Activated CD8-positive, alpha-beta memory T cell treated with anti-CD3 and anti-CD28 coated beads, Interleukin-2, amount 10 ng/mL, durations not matched to agents 7 days and 5 days (primary cell): ENCODE data around the gene CLCN5. TPM values are rescaled to one million over a fixed set of nuclear protein-coding genes. Genes with fewer than 3 reads are reported as not detected.
"Not testable (repeated sequence)": the region's sequence is repeated elsewhere in the genome, so short reads cannot be mapped to it uniquely, and the experiment has no call there.

Experiments
- ATAC-seq: fragments of 150-1000 bp; cut with Tn5 transposase; one replicate; pipeline ENCODE4 v1.10.0; 2021; ENCODE audit warnings: moderate library complexity
- CTCF ChIA-PET: fragments of 350-600 bp; sonication (Branson Sonifier 250); formaldehyde crosslinking; loops from one replicate; lab custom pipeline; 2021; ENCODE audit warnings: antibody characterized with exemption; lab: Charles Lee
- DNase-seq: peaks from one replicate; pipeline ENCODE4 v3.0.0-alpha.2; 2020
- H3K27ac Mint-ChIP-seq: one replicate; pipeline ENCODE4 v1.8.0; 2021; ENCODE audit warnings: mild to moderate bottlenecking, mixed read lengths
- H3K27me3 Mint-ChIP-seq: one replicate; pipeline ENCODE4 v1.8.0; 2021; ENCODE audit warnings: mixed read lengths
- H3K36me3 Mint-ChIP-seq: one replicate; pipeline ENCODE4 v1.8.0; 2021; ENCODE audit warnings: mild to moderate bottlenecking, mixed read lengths
- H3K4me1 Mint-ChIP-seq: one replicate; pipeline ENCODE4 v1.8.0; 2021; ENCODE audit warnings: mixed read lengths
- H3K4me3 Mint-ChIP-seq: one replicate; pipeline ENCODE4 v1.8.0; 2021; ENCODE audit warnings: mild to moderate bottlenecking, moderate library complexity, mixed read lengths
- H3K9me3 Mint-ChIP-seq: one replicate; pipeline ENCODE4 v1.8.0; 2022; ENCODE audit warnings: low read depth, mixed read lengths
- total RNA-seq, 2 experiments: library from RNA; stranded (reverse); gene quantifications; one replicate each; pipeline ENCODE4 v1.2.3, GENCODE V29; 2021

CLCN5 gene
- total RNA-seq, 2 experiments from 2014 or later = 4.0 to 5.3 TPM

DNA sequence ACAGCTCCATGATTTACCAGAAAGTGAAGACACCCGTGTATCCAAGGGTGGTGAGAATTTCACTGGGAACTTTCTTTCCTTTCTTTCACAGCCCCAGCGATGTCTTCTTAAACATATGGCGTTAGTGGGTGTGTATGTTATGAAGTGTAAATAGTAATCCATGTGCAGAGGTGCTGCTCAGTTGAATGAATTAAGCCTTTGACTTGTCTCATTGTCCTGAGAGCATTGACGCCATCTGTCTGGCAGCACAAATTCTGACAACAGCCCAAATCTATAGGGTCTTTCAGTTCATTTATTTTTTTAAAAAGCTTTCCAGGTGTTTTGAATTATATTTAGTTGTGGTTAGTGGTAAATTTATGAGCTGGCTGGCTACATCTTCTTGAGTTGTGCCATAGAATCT lies 69.4 kb downstream of the CLCN5 start:
- CTCF ChIA-PET = no interaction called here
- Mint-ChIP-seq H3K36me3 (no peaks in the 10 kb centered on the region), H3K27me3 (no peaks in the 10 kb centered on the region), H3K4me1 (no peaks in the 10 kb centered on the region), H3K4me3 (no peak overlapping the region), H3K27ac (no peak overlapping the region), H3K9me3 (no peaks in the 10 kb centered on the region)
- no peak for DNase-seq
- no peak for ATAC-seq

DNA sequence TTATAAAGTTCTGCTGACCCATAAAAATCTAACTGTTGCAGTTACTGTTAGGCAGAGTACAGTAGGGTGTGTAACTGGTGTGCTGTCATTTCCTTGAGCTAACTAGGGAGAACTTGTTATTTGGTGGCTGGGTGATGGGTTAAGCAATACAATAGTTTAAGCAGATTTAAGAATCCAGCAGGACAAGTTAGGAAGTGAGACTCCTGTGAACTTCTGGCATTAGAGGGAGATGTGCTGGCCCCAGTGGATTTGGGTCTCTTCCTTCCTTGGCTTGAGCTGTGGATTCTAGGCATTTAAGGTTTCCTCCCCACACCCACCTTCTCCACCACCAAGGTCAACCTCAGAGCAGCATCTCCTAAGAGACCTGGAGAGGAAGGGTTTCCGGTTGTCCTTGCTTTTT lies 70.5 kb downstream of the CLCN5 start:
- ATAC-seq (no peak), DNase-seq (no peak)
- H3K27ac Mint-ChIP-seq = no peak overlapping the region
- no peaks in the 10 kb centered on the region for H3K4me1 Mint-ChIP-seq
- no peaks in the 10 kb centered on the region for H3K36me3 Mint-ChIP-seq
- no peaks in the 10 kb centered on the region for H3K27me3 Mint-ChIP-seq
- H3K4me3 Mint-ChIP-seq = no peak overlapping the region
- CTCF ChIA-PET = no interaction called here
- no peaks in the 10 kb centered on the region for H3K9me3 Mint-ChIP-seq

DNA sequence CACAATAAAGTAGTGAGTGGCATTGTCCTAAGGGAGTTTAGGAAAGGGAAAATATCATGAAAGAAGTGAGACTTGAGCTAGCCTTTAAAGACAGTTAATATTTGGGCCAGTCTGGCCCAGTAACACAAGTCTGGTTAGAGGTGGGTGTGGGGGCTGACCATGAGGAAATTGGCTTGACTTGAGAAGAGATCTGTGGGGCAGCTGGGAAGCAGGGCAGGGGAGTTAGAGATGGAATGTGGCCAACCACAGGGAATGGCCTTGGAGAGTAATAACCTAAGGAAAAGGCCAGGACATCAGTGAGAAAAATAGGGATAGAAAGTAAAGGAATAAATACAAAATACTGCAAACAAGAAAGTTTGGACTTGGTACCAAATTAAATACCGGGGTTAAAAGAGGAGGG lies 71.3 kb downstream of the CLCN5 start:
- H3K27ac Mint-ChIP-seq = no peak overlapping the region
- no peaks in the 10 kb centered on the region for H3K4me1 Mint-ChIP-seq
- H3K36me3 Mint-ChIP-seq = no peaks in the 10 kb centered on the region
- H3K4me3 Mint-ChIP-seq = no peak overlapping the region
- no peaks in the 10 kb centered on the region for H3K27me3 Mint-ChIP-seq
- H3K9me3 Mint-ChIP-seq = no peaks in the 10 kb centered on the region
- CTCF ChIA-PET = no interaction called here
- DNase-seq = no peak
- ATAC-seq = no peak

DNA sequence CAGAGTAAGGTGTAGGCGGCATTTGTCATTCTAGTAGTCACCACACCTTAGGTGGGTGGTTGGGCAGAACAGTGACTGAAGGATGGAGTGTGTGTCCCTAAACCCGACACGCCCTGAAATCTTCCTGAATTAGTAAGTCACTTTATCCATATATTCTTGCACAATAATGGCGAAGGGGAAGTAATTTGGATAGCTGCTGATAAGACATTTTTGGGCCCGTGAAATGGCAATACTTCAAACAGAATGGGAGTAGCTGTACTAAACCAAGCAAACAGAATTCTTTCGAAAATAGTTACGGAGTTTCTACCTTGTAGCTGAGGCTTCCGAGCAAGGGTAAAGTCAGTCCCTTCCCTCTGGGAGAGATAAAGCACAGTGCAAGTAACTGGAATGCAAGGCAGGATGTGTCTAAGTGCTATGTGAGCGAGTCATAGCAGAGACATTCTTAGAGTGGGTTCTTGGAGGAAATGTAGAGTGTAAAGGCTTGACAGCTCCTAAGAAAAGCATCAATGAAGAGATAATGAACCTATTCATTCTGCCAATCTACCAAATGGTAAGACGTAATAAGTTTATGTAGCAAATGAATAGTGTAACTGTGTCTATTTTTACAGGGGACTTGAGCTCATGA lies 72.8 kb downstream of the CLCN5 start:
- Mint-ChIP-seq H3K27ac (no peak overlapping the region), H3K36me3 (no peaks in the 10 kb centered on the region), H3K9me3 (no peaks in the 10 kb centered on the region), H3K4me3 (no peak overlapping the region), H3K4me1 (no peaks in the 10 kb centered on the region), H3K27me3 (no peaks in the 10 kb centered on the region)
- CTCF ChIA-PET = no interaction called here
- no peak for DNase-seq
- no peak for ATAC-seq

DNA sequence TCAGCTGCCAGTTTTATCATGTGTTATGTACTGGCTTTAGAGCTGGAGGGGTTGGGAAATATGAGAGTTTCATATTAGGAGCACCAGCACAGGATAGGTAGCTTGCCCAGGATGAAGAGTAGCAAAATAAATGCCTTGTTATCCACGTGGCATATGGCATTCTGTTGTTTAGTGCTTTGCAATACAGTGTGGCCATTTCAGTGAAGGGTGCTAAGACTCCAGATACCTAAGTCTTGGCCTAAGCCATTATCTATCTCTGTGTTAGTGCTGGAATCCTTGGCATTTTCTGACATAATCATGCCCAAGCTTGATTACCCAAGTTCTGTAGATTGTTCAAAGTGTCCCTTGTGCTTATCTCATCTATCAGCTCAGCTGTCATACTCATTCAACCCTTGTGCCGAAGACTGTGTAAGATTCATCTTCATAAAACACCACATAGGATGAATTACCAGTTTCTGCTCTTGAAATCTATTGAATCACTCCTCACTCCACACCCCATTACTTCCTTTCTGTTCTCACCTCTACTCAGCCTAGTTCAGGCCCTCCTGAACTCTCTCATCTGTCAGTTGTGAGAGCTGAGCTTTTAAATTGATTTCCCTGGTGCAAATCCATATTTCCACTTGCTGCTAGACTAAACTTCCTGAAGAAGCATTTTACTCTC lies 73.5 kb downstream of the CLCN5 start:
- Mint-ChIP-seq H3K4me3 (no peak overlapping the region), H3K4me1 (no peaks in the 10 kb centered on the region), H3K27ac (no peak overlapping the region), H3K36me3 (no peaks in the 10 kb centered on the region), H3K27me3 (no peaks in the 10 kb centered on the region), H3K9me3 (no peaks in the 10 kb centered on the region)
- CTCF ChIA-PET = no interaction called here
- ATAC-seq (no peak), DNase-seq (no peak)

DNA sequence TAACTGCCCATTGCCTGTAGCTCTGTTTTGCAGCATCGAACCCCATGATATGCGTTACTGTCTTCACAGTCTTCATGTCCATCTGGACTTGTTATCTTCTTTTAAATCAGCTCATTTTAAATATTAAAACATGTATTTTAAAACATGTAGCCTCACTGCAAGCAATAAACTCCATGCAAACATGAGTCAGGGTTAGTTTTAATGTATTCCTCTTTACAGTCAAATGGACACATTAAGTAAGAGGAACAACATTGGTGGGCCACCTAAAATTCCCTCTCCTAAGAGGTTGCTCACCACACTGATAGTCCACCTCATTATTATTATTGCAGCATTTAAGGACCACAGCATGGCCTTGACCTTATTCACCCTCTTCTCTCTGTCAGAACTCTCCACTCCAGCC lies 74.1 kb downstream of the CLCN5 start:
- no peaks in the 10 kb centered on the region for H3K36me3 Mint-ChIP-seq
- no peak for DNase-seq
- no peaks in the 10 kb centered on the region for H3K4me1 Mint-ChIP-seq

DNA sequence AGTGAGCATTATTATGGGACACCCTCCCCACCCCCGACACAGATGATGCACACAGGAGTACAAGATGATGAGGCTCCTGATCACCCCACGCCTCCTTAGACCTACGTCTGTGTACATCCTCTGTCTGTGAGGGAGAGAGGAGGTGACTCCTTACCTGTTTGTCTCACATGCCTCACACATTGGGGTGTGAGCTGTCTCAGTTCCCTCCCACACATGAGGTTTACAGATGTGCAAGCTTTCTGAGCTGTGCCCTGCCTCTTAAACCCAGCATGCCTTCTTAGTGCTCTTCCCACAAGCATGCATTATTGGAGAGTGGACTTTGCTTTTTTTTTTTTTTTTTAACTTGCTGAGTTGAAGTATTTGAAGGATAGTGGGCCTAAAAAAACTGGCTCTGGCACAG lies 76.7 kb downstream of the CLCN5 start:
- H3K27me3 Mint-ChIP-seq = no peaks in the 10 kb centered on the region
- H3K4me1 Mint-ChIP-seq = peaks cover 7% of the 10 kb centered on the region
- no peak overlapping the region for H3K27ac Mint-ChIP-seq
- no peaks in the 10 kb centered on the region for H3K9me3 Mint-ChIP-seq
- CTCF ChIA-PET = no interaction called here
- H3K4me3 Mint-ChIP-seq = no peak overlapping the region
- DNase-seq = no peak
- no peak for ATAC-seq
- no peaks in the 10 kb centered on the region for H3K36me3 Mint-ChIP-seq

More for the DNA sequence above, 74.1 kb downstream of the CLCN5 start:
- Mint-ChIP-seq H3K9me3 (no peaks in the 10 kb centered on the region), H3K4me3 (no peak overlapping the region), H3K27me3 (no peaks in the 10 kb centered on the region), H3K27ac (no peak overlapping the region)
- no peak for ATAC-seq
- CTCF ChIA-PET = no interaction called here

DNA sequence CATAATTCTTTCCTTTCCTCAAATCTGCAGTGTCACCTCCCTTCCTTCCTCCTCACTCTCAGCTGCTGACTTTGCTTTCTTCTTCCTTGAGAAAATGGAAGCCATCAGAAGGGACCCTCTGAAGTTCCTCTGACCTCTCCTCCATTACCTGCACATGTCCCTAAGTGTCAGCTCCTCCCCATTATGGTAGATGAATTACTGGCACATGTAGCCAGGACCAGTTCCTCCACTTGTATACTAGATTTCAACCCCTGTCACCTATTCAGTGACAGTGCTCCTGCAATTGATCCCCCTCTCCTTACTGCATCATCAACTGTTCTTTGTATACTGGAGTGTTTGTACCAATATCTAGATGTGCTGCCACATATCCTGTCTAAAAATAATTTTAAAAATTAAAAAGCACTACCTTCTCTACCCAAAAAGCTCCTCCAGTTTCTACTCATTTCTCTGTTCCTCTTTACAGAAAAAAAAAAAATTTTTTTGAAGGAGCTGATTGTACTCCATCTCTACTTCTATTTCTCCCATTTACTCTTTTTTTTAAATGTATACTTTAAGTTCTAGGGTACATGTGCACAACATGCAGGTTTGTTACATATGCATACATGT lies 78.6 kb downstream of the CLCN5 start:
- DNase-seq (no peak), ATAC-seq (no peak)
- CTCF ChIA-PET = no interaction called here
- H3K4me3 Mint-ChIP-seq = no peak overlapping the region
- H3K27ac Mint-ChIP-seq = no peak overlapping the region
- no peaks in the 10 kb centered on the region for H3K27me3 Mint-ChIP-seq
- H3K4me1 Mint-ChIP-seq = peaks cover 7% of the 10 kb centered on the region
- H3K36me3 Mint-ChIP-seq = no peaks in the 10 kb centered on the region
- H3K9me3 Mint-ChIP-seq = no peaks in the 10 kb centered on the region

DNA sequence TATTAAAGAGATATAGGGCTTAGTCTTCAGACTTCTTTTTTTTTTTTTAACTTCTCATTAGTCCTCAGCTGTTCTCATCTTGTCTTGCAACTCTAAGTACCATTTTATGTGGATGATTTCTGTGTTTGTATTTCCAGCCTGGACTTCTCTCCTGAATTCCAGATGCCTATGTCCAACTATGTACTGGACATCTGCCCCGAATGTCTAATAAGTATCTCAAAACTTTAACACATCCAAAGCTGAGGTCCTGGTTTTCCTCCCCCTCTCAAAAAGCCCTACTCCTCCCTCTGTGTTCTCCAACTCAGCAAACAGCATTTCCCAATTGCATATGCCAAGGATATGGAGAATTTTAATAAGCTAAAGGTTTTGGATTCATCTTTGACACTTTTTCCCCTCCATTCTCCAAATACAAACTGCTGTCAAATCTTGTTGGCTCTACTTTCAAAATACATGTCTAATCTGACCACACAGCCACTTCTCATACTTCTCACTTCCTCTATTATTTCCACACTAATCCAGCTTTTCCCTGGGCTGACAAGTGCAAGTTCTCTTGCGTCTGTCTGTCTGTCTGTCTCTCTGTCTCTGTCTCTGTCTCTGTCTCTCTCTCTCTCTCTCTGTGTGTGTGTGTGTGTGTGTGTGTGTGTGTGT lies 79.8 kb downstream of the CLCN5 start:
- ATAC-seq (no peak), DNase-seq (no peak)
- H3K9me3 Mint-ChIP-seq = no peaks in the 10 kb centered on the region
- H3K4me1 Mint-ChIP-seq = peaks cover 7% of the 10 kb centered on the region
- no peak overlapping the region for H3K4me3 Mint-ChIP-seq
- no peak overlapping the region for H3K27ac Mint-ChIP-seq
- no peaks in the 10 kb centered on the region for H3K36me3 Mint-ChIP-seq
- CTCF ChIA-PET = no interaction called here
- no peaks in the 10 kb centered on the region for H3K27me3 Mint-ChIP-seq

DNA sequence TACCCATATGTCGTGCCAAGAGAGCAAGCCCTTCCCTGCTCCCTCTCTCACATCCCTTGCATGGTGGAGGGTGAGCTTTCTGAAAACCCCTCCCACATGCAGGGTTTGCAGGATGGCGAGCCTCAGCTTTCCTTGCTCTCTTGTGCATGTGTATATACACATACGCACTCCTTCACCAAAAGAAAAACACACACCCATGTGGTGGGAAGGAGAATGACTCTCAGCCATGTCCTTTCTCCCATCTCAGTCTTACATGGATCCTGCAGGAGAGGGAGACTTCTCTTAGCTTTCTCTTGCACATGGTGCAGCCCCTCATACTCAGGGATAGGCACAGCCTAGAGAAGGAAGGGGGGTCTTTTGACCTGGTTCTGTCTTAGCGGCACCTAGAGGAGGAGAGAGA lies 81.1 kb downstream of the CLCN5 start:
- Mint-ChIP-seq H3K9me3 (no peaks in the 10 kb centered on the region), H3K4me3 (no peak overlapping the region), H3K36me3 (no peaks in the 10 kb centered on the region), H3K27me3 (no peaks in the 10 kb centered on the region), H3K4me1 (peaks cover 7% of the 10 kb centered on the region), H3K27ac (no peak overlapping the region)
- DNase-seq (no peak), ATAC-seq (no peak)
- CTCF ChIA-PET = no interaction called here

DNA sequence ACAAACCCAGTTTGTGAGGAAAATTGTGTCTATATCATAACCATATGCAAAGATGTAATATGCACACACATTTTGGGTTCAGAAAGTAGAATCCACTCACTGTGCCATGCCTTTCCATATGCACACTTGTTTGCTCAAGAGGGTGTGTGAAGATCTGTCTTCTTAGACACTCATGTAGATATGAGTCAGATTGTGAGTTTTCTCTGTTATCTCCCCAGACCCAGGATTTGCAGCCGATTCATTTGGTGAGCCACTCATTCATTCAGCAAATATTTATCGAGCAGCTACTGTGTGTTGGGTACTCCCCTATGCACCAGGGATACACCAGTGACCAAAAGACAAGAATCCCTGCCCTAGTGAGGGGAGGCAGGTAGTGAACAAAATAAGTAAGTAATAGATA lies 81.5 kb downstream of the CLCN5 start:
- no peak overlapping the region for H3K4me3 Mint-ChIP-seq
- no peaks in the 10 kb centered on the region for H3K9me3 Mint-ChIP-seq
- no peaks in the 10 kb centered on the region for H3K27me3 Mint-ChIP-seq
- H3K27ac Mint-ChIP-seq = no peak overlapping the region
- peaks cover 7% of the 10 kb centered on the region for H3K4me1 Mint-ChIP-seq
- DNase-seq (no peak), ATAC-seq (no peak)
- CTCF ChIA-PET = no interaction called here
- no peaks in the 10 kb centered on the region for H3K36me3 Mint-ChIP-seq

DNA sequence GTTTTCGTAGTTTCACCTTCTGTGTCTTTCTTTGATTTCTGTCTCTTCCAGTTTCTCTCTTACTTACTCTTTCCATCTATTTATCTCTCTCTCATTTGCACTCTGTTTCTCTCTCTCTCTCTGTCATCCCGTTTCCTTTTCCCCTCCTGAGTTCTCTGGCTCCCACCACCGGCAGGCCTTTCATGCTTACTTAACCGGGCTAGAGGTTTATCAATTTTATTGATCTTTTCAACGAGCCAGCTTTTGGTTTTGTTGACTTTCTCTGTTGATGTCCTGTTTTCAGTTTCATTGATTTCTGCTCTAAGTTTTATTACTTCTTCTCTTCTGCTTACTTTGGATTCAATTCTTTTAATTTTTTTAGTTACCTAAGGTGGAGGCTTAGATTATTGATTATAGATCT lies 103.2 kb downstream of the CLCN5 start:
- H3K27me3 Mint-ChIP-seq, ATAC-seq, H3K36me3 Mint-ChIP-seq, CTCF ChIA-PET, H3K27ac Mint-ChIP-seq, H3K9me3 Mint-ChIP-seq, H3K4me3 Mint-ChIP-seq, DNase-seq, H3K4me1 Mint-ChIP-seq: not testable (repeated sequence)

DNA sequence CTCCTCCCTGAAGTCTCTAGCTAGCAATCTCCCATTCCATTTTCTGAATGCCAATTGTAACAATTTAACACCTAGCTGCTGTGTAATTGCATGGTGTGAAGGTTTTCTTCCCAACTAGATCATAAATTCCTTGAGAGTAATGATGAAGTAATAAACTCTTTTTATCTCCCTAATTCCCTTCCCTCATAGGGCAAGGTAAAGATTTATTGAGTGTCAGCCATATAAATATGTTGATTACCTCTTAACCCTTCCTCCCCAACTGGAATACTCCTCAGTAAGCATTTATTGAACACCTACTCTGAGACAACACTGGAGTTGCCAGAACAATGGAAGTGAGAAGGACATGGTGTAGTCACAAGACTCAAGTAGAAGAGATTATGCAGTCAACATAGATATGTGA lies 112.7 kb downstream of the CLCN5 start:
- no peaks in the 10 kb centered on the region for H3K4me1 Mint-ChIP-seq
- DNase-seq = no peak
- ATAC-seq = no peak
- H3K9me3 Mint-ChIP-seq = no peaks in the 10 kb centered on the region
- H3K27me3 Mint-ChIP-seq = no peaks in the 10 kb centered on the region
- H3K4me3 Mint-ChIP-seq = no peak overlapping the region
- CTCF ChIA-PET = no interaction called here
- no peaks in the 10 kb centered on the region for H3K36me3 Mint-ChIP-seq
- H3K27ac Mint-ChIP-seq = no peak overlapping the region

DNA sequence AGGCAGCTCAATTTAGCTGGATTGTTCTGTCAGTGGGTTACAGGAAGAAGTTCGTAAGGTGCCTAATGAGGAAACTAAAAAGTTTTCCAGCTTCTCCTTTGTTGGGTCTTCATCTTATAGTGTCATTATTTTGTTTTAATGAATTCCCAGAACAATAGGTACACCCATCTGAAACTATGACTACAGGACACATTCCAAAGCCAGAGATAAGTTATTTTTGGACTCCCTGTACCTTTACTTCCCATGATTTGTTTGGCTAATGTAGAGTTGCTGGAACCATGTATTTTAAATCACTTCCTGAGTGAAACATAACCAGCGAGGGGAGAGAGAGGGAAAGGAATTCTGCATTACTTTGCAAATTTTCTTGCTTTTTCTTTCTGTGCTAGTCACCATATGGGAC lies 114.0 kb downstream of the CLCN5 start:
- no peaks in the 10 kb centered on the region for H3K27me3 Mint-ChIP-seq
- H3K9me3 Mint-ChIP-seq = no peaks in the 10 kb centered on the region
- DNase-seq (no peak), ATAC-seq (no peak)
- CTCF ChIA-PET = no interaction called here
- H3K36me3 Mint-ChIP-seq = no peaks in the 10 kb centered on the region
- no peaks in the 10 kb centered on the region for H3K4me1 Mint-ChIP-seq
- no peak overlapping the region for H3K27ac Mint-ChIP-seq
- H3K4me3 Mint-ChIP-seq = no peak overlapping the region
